HG02763 (cell line): ENCODE measurements around the gene LRIG2.
"Not testable (repeated sequence)": the region's sequence is repeated elsewhere in the genome, so short reads cannot be mapped to it uniquely, and the experiment has no call there.

Experiments
- ATAC-seq: cut with Tn5 transposase; IDR thresholded peaks from one replicate; pipeline ENCODE4 v1.9.1; 2021; ENCODE audit warnings: mild to moderate bottlenecking, moderate library complexity; ENCODE audit not compliant: unreplicated experiment

LRIG2 gene

GRCh38 chr1:113057006-113057405 lies 16.0 kb upstream of the LRIG2 start:
- ATAC-seq, result no peak

- no peak for ATAC-seq
These were observed 13.9 kb upstream of the LRIG2 start for GRCh38 chr1:113058941-113059706.

GRCh38 chr1:113063456-113063855 lies 9.5 kb upstream of the LRIG2 start:
- ATAC-seq, result not testable (repeated sequence)

GRCh38 chr1:113072141-113072756 lies 749 bp upstream of the LRIG2 start:
- ATAC-seq, result no peak

- peak; percentile 12 for ATAC-seq
These were observed 517 bp downstream of the LRIG2 start for GRCh38 chr1:113073479-113073950.

GRCh38 chr1:113074237-113074636 lies 1.2 kb downstream of the LRIG2 start:
- ATAC-seq, result no peak

GRCh38 chr1:113077978-113078377 lies 5.0 kb downstream of the LRIG2 start:
- ATAC-seq, result not testable (repeated sequence)

- ATAC-seq, result no peak
These were observed 13.5 kb downstream of the LRIG2 start for GRCh38 chr1:113086541-113086940.

- ATAC-seq, result no peak
These were observed 16.0 kb downstream of the LRIG2 start for GRCh38 chr1:113088972-113089371.

- ATAC-seq, result no peak
These were observed 17.1 kb downstream of the LRIG2 start for GRCh38 chr1:113090051-113090450.

GRCh38 chr1:113091988-113092594 lies 19.1 kb downstream of the LRIG2 start:
- ATAC-seq, result no peak

- no peak for ATAC-seq
These were observed 21.5 kb downstream of the LRIG2 start for GRCh38 chr1:113094506-113094905.

- no peak for ATAC-seq
These were observed 22.9 kb downstream of the LRIG2 start for GRCh38 chr1:113095790-113096455.

GRCh38 chr1:113096493-113096892 lies 23.5 kb downstream of the LRIG2 start:
- ATAC-seq, result no peak

GRCh38 chr1:113101588-113101987 lies 28.6 kb downstream of the LRIG2 start:
- ATAC-seq, result no peak

- no peak for ATAC-seq
These were observed 30.1 kb downstream of the LRIG2 start for GRCh38 chr1:113103048-113103447.

- ATAC-seq, result no peak
These were observed 31.0 kb downstream of the LRIG2 start for GRCh38 chr1:113103977-113104376.

GRCh38 chr1:113106910-113107309 lies 33.9 kb downstream of the LRIG2 start:
- no peak for ATAC-seq

- no peak for ATAC-seq
These were observed 37.0 kb downstream of the LRIG2 start for GRCh38 chr1:113109908-113110554.

- ATAC-seq, result no peak
These were observed 45.3 kb downstream of the LRIG2 start for GRCh38 chr1:113118266-113118665.

- no peak for ATAC-seq
These were observed 50.7 kb downstream of the LRIG2 start for GRCh38 chr1:113123737-113124136.
